Right lobe of liver (tissue), 6 donors: Measurements from ENCODE around the gene NIPBL. TPM values are rescaled to one million over a fixed set of nuclear protein-coding genes. Genes with fewer than 3 reads are reported as not detected.

Experiments used
- ATAC-seq, 4 donors: fragments of 200-7000 bp; cut with Tn5 transposase; one replicate each; pipeline ENCODE4 v1.9.1; 2020; ENCODE audit warnings: mild to moderate bottlenecking in 4 of 4, moderate library complexity in 4 of 4
- DNase-seq, 3 donors: peaks; one replicate each; pipeline ENCODE4 v3.0.0-alpha.2; 2020
- H3K27ac ChIP-seq, 3 donors: fragments of 200-600 bp; one replicate each; pipeline ENCODE4 v1.8.0; 2022
- H3K27me3 ChIP-seq, 2 donors: fragments of 200-600 bp; one replicate each; pipeline ENCODE4 v1.8.0; 2022
- H3K36me3 ChIP-seq, 4 donors: fragments of 200-600 bp; sonication (generic) in 1 of 4; one replicate each; pipeline versions ENCODE4 v1.5.1 to v1.8.0; 2017 to 2022; ENCODE audit warnings: control low read depth in 1 of 4
- H3K4me1 ChIP-seq, 4 donors: fragments of 200-600 bp; sonication (generic) in 1 of 4; one replicate each; pipeline versions ENCODE4 v1.5.1 to v1.8.0; 2017 to 2022; ENCODE audit warnings: control low read depth in 1 of 4
- H3K4me3 ChIP-seq, 3 donors: fragments of 200-600 bp; one replicate each; pipeline ENCODE4 v1.8.0; 2022
- H3K9me3 ChIP-seq, 4 donors: fragments of 200-600 bp; sonication (generic) in 1 of 4; one replicate each; pipeline versions ENCODE4 v1.5.1 to v1.8.0; 2017 to 2022; ENCODE audit warnings: control low read depth in 1 of 4
- POLR2A ChIP-seq: fragments of 450-650 bp; IDR thresholded peaks from one replicate; pipeline ENCODE4 v1.6.1; 2017; ENCODE audit warnings: antibody characterized with exemption, mild to moderate bottlenecking
- WGBS: methylation state at CpG from one replicate; pipeline ENCODE4 v1.1.6; 2018; ENCODE audit warnings: low coverage, low lambda C conversion rate; ENCODE audit not compliant: insufficient coverage; ENCODE audit errors: missing lambda C conversion rate; 5-methylcytosine and 5-hydroxymethylcytosine counted together
- intact Hi-C, 2 donors: fragments of 100-400 bp; cut with DNase I; formaldehyde crosslinking; loops; one replicate each; pipeline versions ENCODE4 v1.11.2 to v1.14.1; 2022
- total RNA-seq, 6 experiments: library from RNA; depleted of rRNA in 2 of 6; stranded (reverse); fragments of >200 nt in 2 of 6; fragmentation: NEBNext Ultra II Directional in 3 of 6; extraction: Animal tissue kit (Norgen Biotek cat#: 25700) in 3 of 6; gene quantifications; one replicate each; pipeline versions ENCODE4 v1.1.0 to v1.2.4, GENCODE V29; 2016 to 2023
- TF ChIP-seq, protein P1 (sequence below), 4 donors: fragments of 200-600 bp in 3 of 4; fragments of 450-650 bp in 1 of 4; IDR thresholded peaks; one replicate each; pipeline versions ENCODE4 v1.5.1 to v1.8.0; 2016 to 2022; ENCODE audit warnings: antibody characterized with exemption in 4 of 4, mild to moderate bottlenecking in 2 of 4
- donor health status: DM: no; HTN: yes; CAD: no.
- donor health status: DM: no; HTN: no; CAD: no.
- donor health status: DM: no; HTN: no; CAD: no.
- donor health status: DM: no; HTN: yes; CAD: no.
- donor health status: DM: no; HTN: yes; CAD: no.

The NIPBL gene
- total RNA-seq, 6 experiments from 2014 or later: 16.0 to 29.2 (median 24.6) TPM

DNA sequence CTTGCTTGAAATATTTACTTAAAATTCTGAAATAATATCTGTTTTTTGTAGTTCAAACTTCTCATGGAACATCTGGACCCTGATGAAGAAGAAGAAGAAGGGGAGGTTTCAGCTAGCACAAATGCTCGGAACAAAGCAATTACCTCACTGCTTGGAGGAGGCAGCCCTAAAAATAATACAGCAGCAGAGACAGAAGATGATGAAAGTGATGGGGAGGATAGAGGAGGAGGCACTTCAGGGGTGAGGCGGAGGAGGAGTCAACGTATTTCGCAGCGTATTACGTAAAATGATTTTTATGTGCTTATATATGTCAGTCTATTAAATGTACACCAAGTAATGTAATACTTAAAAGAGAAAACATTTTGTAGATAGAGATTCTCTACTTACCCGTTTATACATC, 187.2 kb downstream of the NIPBL start:
- DNase-seq (no peak), ATAC-seq (no peak)
- H3K27ac ChIP-seq: no peak overlapping the region
- no peak overlapping the region for H3K4me3 ChIP-seq
- H3K27me3 ChIP-seq: no peaks in the 10 kb centered on the region
- WGBS: 95% methylated on average over 7 of the region's 7 CpGs
- peaks cover 0 to 44% (median 18%) of the 10 kb centered on the region in 4 donors for H3K36me3 ChIP-seq
- intact Hi-C loops: no loop called here
- no peaks in the 10 kb centered on the region for H3K9me3 ChIP-seq
- no peaks in the 10 kb centered on the region for H3K4me1 ChIP-seq
- TF ChIP-seq POLR2A: no peak
- TF ChIP-seq, protein P1, sequence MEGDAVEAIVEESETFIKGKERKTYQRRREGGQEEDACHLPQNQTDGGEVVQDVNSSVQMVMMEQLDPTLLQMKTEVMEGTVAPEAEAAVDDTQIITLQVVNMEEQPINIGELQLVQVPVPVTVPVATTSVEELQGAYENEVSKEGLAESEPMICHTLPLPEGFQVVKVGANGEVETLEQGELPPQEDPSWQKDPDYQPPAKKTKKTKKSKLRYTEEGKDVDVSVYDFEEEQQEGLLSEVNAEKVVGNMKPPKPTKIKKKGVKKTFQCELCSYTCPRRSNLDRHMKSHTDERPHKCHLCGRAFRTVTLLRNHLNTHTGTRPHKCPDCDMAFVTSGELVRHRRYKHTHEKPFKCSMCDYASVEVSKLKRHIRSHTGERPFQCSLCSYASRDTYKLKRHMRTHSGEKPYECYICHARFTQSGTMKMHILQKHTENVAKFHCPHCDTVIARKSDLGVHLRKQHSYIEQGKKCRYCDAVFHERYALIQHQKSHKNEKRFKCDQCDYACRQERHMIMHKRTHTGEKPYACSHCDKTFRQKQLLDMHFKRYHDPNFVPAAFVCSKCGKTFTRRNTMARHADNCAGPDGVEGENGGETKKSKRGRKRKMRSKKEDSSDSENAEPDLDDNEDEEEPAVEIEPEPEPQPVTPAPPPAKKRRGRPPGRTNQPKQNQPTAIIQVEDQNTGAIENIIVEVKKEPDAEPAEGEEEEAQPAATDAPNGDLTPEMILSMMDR (IDR thresholded peaks at IDR 0.05): no peak

DNA sequence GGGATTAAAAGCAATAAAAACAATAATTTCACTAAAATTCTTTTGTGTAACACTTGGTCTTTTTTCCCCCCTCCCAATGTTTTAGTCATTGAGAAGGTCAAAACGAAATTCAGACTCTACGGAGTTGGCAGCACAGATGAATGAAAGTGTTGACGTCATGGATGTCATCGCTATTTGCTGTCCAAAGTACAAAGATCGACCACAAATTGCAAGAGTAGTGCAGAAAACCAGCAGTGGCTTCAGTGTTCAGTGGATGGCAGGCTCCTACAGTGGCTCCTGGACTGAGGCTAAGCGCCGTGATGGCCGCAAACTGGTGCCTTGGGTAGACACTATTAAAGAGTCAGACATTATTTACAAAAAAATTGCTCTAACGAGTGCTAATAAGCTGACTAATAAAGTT, 187.9 kb downstream of the NIPBL start:
- intact Hi-C loops: no loop called here
- no peaks in the 10 kb centered on the region for H3K27me3 ChIP-seq
- no peaks in the 10 kb centered on the region for H3K4me1 ChIP-seq
- TF ChIP-seq, protein P1 (IDR thresholded peaks at IDR 0.05): no peak
- TF ChIP-seq POLR2A: no peak
- peaks cover 0 to 38% (median 13%) of the 10 kb centered on the region in 4 donors for H3K36me3 ChIP-seq
- DNase-seq (no peak), ATAC-seq (peak; percentile 78 to 94 (median 92))
- peak overlapping the region in 1 of 3 donors; percentile 5 for H3K27ac ChIP-seq
- H3K4me3 ChIP-seq: no peak overlapping the region
- WGBS: 57% methylated on average over 9 of the region's 9 CpGs
- no peaks in the 10 kb centered on the region for H3K9me3 ChIP-seq

DNA sequence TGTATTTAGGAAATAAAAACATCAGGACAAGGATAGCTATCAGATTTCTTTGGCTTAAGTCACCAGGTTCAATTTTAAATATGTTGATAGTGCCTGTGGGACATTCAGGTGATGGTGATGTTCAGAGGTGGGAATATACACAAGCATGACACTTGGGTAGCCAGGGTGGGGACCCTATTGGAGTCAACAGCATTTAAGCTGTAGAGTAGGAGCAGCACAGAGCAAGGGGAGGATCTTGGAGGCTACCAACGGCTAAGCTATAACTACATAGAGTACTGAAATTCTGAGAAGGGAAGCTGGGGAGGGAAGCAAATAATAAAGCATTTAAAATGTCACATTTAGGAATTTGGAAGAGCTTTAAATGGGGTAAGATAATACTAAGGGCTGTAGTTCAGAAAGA, 194.9 kb downstream of the NIPBL start:
- 89% methylated on average over 1 of the region's 1 CpG for WGBS
- H3K36me3 ChIP-seq: no peaks in the 10 kb centered on the region
- no peaks in the 10 kb centered on the region for H3K4me1 ChIP-seq
- ATAC-seq (no peak), DNase-seq (no peak)
- H3K4me3 ChIP-seq: no peak overlapping the region
- TF ChIP-seq, protein P1 (IDR thresholded peaks at IDR 0.05): no peak
- TF ChIP-seq POLR2A: no peak
- H3K27ac ChIP-seq: no peak overlapping the region
- H3K27me3 ChIP-seq: no peaks in the 10 kb centered on the region
- H3K9me3 ChIP-seq: no peaks in the 10 kb centered on the region
- intact Hi-C loops: no loop called here

DNA sequence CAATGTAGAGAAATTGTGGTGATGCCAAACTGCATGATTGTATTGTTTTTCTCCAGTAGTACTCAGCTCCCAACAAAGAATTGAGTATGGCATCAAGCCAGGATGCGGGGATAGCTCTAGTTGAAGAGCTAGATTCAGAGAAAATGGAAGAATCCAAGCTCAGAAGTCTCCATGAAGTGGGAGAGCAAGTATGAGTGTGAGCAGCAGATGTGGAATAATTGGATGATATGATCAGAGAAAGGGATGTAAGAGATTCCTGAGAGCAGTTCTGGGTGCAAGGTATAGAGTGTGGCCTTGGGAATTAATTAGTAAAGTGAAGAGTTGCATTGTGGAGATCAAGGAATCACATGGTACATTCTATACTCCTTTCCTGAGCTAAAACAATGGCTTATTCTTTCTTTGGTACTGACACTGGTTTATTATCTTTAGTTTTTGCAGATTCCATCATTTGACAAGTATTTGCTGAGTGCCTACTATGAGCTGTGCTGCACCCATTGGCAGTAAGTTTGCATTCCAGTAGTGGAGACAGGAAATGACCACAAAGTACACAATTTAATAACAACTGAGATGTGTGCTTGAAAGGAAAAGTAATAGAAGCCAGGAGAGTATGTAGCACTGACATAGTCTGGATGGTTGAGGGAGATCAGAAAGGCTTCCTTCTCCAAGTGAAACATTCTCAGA, 195.5 kb downstream of the NIPBL start:
- no peaks in the 10 kb centered on the region for H3K4me1 ChIP-seq
- ATAC-seq (no peak), DNase-seq (no peak)
- H3K9me3 ChIP-seq: no peaks in the 10 kb centered on the region
- H3K27me3 ChIP-seq: no peaks in the 10 kb centered on the region
- H3K4me3 ChIP-seq: no peak overlapping the region
- H3K27ac ChIP-seq: no peak overlapping the region
- TF ChIP-seq POLR2A: no peak
- TF ChIP-seq, protein P1 (IDR thresholded peaks at IDR 0.05): no peak
- intact Hi-C loops: no loop called here
- WGBS: 63% methylated on average over 1 of the region's 1 CpG
- H3K36me3 ChIP-seq: no peaks in the 10 kb centered on the region
